ENCODE data around the gene IL4. TPM values are rescaled to one million over a fixed set of nuclear protein-coding genes. Genes with fewer than 3 reads are reported as not detected.

Gene IL4
- total RNA-seq, 6 experiments from 2014 or later: not detected

DNA sequence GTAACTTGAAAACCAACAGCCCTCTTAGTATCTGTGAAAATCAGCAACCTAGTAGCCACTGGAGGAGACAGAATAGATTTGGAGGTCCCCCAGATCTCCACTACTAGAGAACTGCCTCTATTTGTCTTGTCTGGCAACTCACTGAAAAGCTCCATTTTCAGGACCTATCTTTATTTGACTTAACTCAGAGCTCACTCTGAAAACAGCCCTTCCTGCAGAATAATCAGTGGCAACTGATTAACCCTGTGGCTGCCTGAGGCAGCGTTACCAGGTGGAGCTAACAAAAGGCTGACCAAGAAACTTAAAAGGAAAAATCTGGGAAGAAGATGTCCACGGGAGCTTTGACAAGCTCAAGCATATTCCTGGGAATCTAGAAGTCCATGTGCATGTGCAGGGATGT lies 26.3 kb upstream of the IL4 start:
- no peaks in the 10 kb centered on the region for H3K36me3 ChIP-seq
- no peaks in the 10 kb centered on the region for H3K4me1 ChIP-seq
- intact Hi-C loops (cut with DNase I): no loop called here
- H3K4me3 ChIP-seq: no peak overlapping the region
- 49% methylated on average over 2 of the region's 2 CpGs for WGBS (ENCODE audit: insufficient coverage, low coverage, low lambda C conversion rate, missing lambda C conversion rate)
- H3K9me3 ChIP-seq: no peaks in the 10 kb centered on the region
- DNase-seq: no peak
- TF ChIP-seq CTCF (IDR thresholded peaks at IDR 0.05): no peak
- no peak for TF ChIP-seq POLR2A (IDR thresholded peaks at IDR 0.05)
- H3K27ac ChIP-seq: no peak overlapping the region
- no peaks in the 10 kb centered on the region for H3K27me3 ChIP-seq
- ATAC-seq: no peak

GRCh38 chr5:132648355-132648754 lies 25.4 kb upstream of the IL4 start:
- DNase-seq: no peak
- intact Hi-C loops (cut with DNase I): no loop called here
- WGBS (ENCODE audit: insufficient coverage, low coverage, low lambda C conversion rate, missing lambda C conversion rate): 100% methylated on average over 1 of the region's 1 CpG
- Histone ChIP-seq H3K27me3 (no peaks in the 10 kb centered on the region), H3K4me3 (no peak overlapping the region), H3K9me3 (no peaks in the 10 kb centered on the region), H3K4me1 (no peaks in the 10 kb centered on the region), H3K36me3 (no peaks in the 10 kb centered on the region), H3K27ac (no peak overlapping the region)
- ATAC-seq: no peak
- TF ChIP-seq CTCF (IDR thresholded peaks at IDR 0.05) (no peak), POLR2A (IDR thresholded peaks at IDR 0.05) (no peak)

GRCh38 chr5:132651838-132652469 lies 21.8 kb upstream of the IL4 start:
- H3K27me3 ChIP-seq: peaks cover 0 to 4% of the 10 kb centered on the region in 2 donors
- no peak overlapping the region for H3K27ac ChIP-seq
- H3K36me3 ChIP-seq: no peaks in the 10 kb centered on the region
- DNase-seq: no peak
- WGBS (ENCODE audit: insufficient coverage, low coverage, low lambda C conversion rate, missing lambda C conversion rate): 73% methylated on average over 4 of the region's 4 CpGs
- ATAC-seq: no peak
- H3K4me1 ChIP-seq: peaks cover 0 to 11% (median 0%) of the 10 kb centered on the region in 4 donors
- no peaks in the 10 kb centered on the region for H3K9me3 ChIP-seq
- intact Hi-C loops (cut with DNase I): no loop called here
- TF ChIP-seq POLR2A (IDR thresholded peaks at IDR 0.05) (no peak), CTCF (IDR thresholded peaks at IDR 0.05) (no peak)
- no peak overlapping the region for H3K4me3 ChIP-seq

DNA sequence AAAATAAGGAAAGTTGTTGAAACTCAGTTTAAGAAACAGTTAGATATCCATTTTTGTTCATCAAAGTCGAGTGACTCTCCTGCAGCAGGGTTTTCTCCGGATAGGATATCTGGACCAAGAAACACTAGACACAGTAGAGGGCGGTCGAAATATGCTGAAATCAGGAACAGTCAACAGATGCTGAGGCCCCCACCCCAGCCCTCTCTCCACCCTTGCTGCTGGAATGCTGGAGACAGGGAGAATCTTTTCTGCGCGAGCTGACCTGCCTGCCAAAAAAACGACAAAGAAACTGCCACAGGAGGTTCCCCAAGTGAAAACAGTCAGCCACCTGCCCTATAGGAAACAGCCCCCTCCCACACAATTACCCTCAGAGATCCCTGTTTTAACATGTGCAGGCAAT lies 20.1 kb upstream of the IL4 start:
- ATAC-seq: no peak
- no peak for DNase-seq
- TF ChIP-seq POLR2A (IDR thresholded peaks at IDR 0.05) (no peak), CTCF (IDR thresholded peaks at IDR 0.05) (no peak)
- WGBS (ENCODE audit: insufficient coverage, low coverage, low lambda C conversion rate, missing lambda C conversion rate): 31% methylated on average over 7 of the region's 7 CpGs
- Histone ChIP-seq H3K9me3 (no peaks in the 10 kb centered on the region), H3K27ac (no peak overlapping the region), H3K4me3 (no peak overlapping the region), H3K27me3 (peaks cover 0 to 4% of the 10 kb centered on the region in 2 donors), H3K36me3 (no peaks in the 10 kb centered on the region), H3K4me1 (peaks cover 0 to 11% (median 0%) of the 10 kb centered on the region in 4 donors)
- intact Hi-C loops (cut with DNase I): no loop called here

All from right lobe of liver (tissue), 6 donors.